ENCODE measurements around the gene EMX1. TPM values are rescaled to one million over a fixed set of nuclear protein-coding genes. Genes with fewer than 3 reads are reported as not detected.
A peak's percentile ranks its signal among the peaks of the same experiment; 100 is the strongest.

The EMX1 gene
- total RNA-seq, 1 experiment from 2014 or later = 0.72 TPM

GRCh38 chr2:72917877-72918553 is 696 bp downstream of the EMX1 start:
- H3K18ac ChIP-seq (ENCODE audit: insufficient read length, low read depth, low read length) = no peak overlapping the region
- no CpG with 5 or more reads among the region's 89 CpGs for WGBS (ENCODE audit: extremely low coverage, insufficient read length, low lambda C conversion rate)
- H3K4me1 ChIP-seq (ENCODE audit: insufficient read depth, low read length) = peaks cover 11% of the 10 kb centered on the region
- no peak overlapping the region for H4K8ac ChIP-seq (replicated peaks; ENCODE audit: insufficient read length, low read depth, low read length)
- H3K14ac ChIP-seq (ENCODE audit: insufficient read depth, low read length) = no peak overlapping the region
- no peak overlapping the region for H3K9ac ChIP-seq (ENCODE audit: extremely low read depth, insufficient read length, low read length)
- no peak overlapping the region for H2BK120ac ChIP-seq (ENCODE audit: low read depth, low read length, poor library complexity, severe bottlenecking)
- peaks cover 38% of the 10 kb centered on the region for H3K23me2 ChIP-seq (ENCODE audit: insufficient read length, low read depth, low read length, poor library complexity, severe bottlenecking)
- DNase-seq = peak; percentile 50
- H2AK5ac ChIP-seq (ENCODE audit: insufficient read length, low read length) = no peak overlapping the region
- H3T11ph ChIP-seq (ENCODE audit: low read length) = no peak overlapping the region
- no peak overlapping the region for H3K4ac ChIP-seq (ENCODE audit: low read depth, low read length)
- no peak overlapping the region for H3K23ac ChIP-seq (ENCODE audit: insufficient read length, low read depth, low read length)
- Mint-ChIP-seq H3K4me3 (peak overlapping the region; percentile 53 to 93), H3K27ac (no peak overlapping the region; a peak in 1 of 7 replicates), H3K36me3 (ENCODE audit: insufficient read depth in 1 of 3, low read depth in 3 of 3) (peaks cover 0 to 7% (median 5%) of the 10 kb centered on the region in 3 experiments; a peak in 2 of 7 replicates), H3K4me1 (peaks cover 24 to 47% of the 10 kb centered on the region in 2 experiments), H3K27me3 (ENCODE audit: low read depth) (peaks cover 42% of the 10 kb centered on the region), H3K9me3 (peaks cover 0 to 4% of the 10 kb centered on the region in 2 experiments; a peak in 2 of 5 replicates)
- H2AFZ ChIP-seq (ENCODE audit: low read length) = no peak overlapping the region
- no peak overlapping the region for H2BK5ac ChIP-seq (ENCODE audit: insufficient read length, low read length)
- H3K27me3 ChIP-seq (ENCODE audit: insufficient read depth, low read length) = peaks cover 76% of the 10 kb centered on the region
- H3K27ac ChIP-seq (ENCODE audit: insufficient read length, low read depth, low read length) = no peak overlapping the region
- H4K91ac ChIP-seq (ENCODE audit: insufficient read length, low read depth, low read length) = no peak overlapping the region
- TF ChIP-seq CTCF (conservative IDR thresholded peaks at IDR 0.05) = no peak
- no peak overlapping the region; the same call in 1 of the 2 replicates for H2BK15ac ChIP-seq (ENCODE audit: low read depth, low read length)
- no peak overlapping the region for H2BK20ac ChIP-seq (ENCODE audit: low read depth, low read length, poor library complexity, severe bottlenecking)
- no peaks in the 10 kb centered on the region for H3K79me1 ChIP-seq (ENCODE audit: insufficient read depth, low read depth, low read length, poor library complexity, severe bottlenecking)
- no peaks in the 10 kb centered on the region for H4K20me1 ChIP-seq (ENCODE audit: control insufficient read depth, insufficient read depth, insufficient read length)
- H3K79me2 ChIP-seq (ENCODE audit: insufficient read depth, low read length) = no peaks in the 10 kb centered on the region
- H3K56ac ChIP-seq (ENCODE audit: insufficient read length, low read depth, low read length) = no peak overlapping the region
- H2BK12ac ChIP-seq (ENCODE audit: insufficient read length, low read depth, low read length) = no peak overlapping the region
- H3K9me3 ChIP-seq (ENCODE audit: control insufficient read depth, low read depth, low read length) = no peaks in the 10 kb centered on the region
- no peak overlapping the region for H4K5ac ChIP-seq (ENCODE audit: insufficient read length, low read depth, low read length)
- peak overlapping the region; percentile 87 for H3K4me2 ChIP-seq (ENCODE audit: insufficient read depth, insufficient read length, low read length)
